ENCODE measurements around the gene LHX5. TPM values are rescaled to one million over a fixed set of nuclear protein-coding genes. Genes with fewer than 3 reads are reported as not detected.
A peak's percentile ranks its signal among the peaks of the same experiment; 100 is the strongest.

Gene LHX5
- total RNA-seq, 1 experiment from 2014 or later, result 1.9 TPM

DNA sequence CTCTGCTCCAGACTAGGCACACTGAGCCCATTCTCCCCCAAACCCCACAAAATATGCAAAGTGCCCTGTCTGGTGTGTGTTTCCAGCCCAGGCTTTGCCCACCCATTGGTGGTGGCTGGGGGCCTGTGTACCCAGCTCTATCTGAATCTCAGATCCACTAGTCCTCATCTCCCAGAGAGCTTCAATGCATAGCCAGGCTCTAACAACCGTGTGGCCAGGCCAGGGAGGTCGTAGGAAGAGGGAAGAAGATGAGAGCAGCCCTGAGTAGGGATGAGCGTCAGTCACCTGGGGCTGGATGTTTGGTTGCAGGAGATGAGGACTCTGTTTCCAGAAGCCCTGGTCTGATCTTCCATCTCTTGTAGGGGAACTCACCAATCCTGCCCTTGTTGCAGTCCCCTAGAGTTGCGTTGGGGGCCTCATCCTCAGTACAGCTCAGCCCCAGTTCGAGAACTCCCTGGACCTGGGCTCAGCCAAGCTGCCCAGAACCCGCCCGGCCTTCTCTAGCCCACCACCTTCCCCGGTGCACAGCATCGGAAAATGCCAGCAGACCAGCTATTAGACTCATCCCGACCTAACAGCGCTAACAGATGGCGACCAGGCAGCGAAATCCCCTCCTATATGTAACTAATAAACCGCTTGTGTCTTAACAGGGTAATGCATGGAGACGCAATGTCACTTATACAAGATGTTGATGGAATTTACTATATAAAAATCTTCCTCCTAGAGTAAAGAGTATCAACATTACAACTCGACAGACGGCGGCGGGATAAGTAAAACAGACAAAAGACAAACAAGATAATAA, 3.2 kb upstream of the LHX5 start:
- no peak overlapping the region for H3K4me2 ChIP-seq (ENCODE audit: insufficient read depth, insufficient read length, low read length)
- no peak overlapping the region for H4K8ac ChIP-seq (replicated peaks; ENCODE audit: insufficient read length, low read depth, low read length)
- no peak overlapping the region for H2BK20ac ChIP-seq (ENCODE audit: low read depth, low read length, poor library complexity, severe bottlenecking)
- no peak overlapping the region for H3K4ac ChIP-seq (ENCODE audit: low read depth, low read length)
- H4K20me1 ChIP-seq (ENCODE audit: control insufficient read depth, insufficient read depth, insufficient read length), result no peaks in the 10 kb centered on the region
- peaks cover 4% of the 10 kb centered on the region; the same call in 1 of the 2 replicates for H3K4me1 ChIP-seq (ENCODE audit: insufficient read depth, low read length)
- peaks cover 98% of the 10 kb centered on the region for H3K27me3 Mint-ChIP-seq (ENCODE audit: low read depth)
- no peak overlapping the region for H3K14ac ChIP-seq (ENCODE audit: insufficient read depth, low read length)
- no peak overlapping the region for H3K9ac ChIP-seq (ENCODE audit: extremely low read depth, insufficient read length, low read length)
- H3K36me3 Mint-ChIP-seq (ENCODE audit: insufficient read depth in 1 of 3, low read depth in 3 of 3), result peaks cover 0 to 5% (median 0%) of the 10 kb centered on the region in 3 experiments; a peak in 2 of 7 replicates
- no CpG with 5 or more reads among the region's 19 CpGs for WGBS (ENCODE audit: extremely low coverage, insufficient read length, low lambda C conversion rate)
- H3K27ac ChIP-seq (ENCODE audit: insufficient read length, low read depth, low read length), result no peak overlapping the region
- H2AFZ ChIP-seq (ENCODE audit: low read length), result no peak overlapping the region
- H3K18ac ChIP-seq (ENCODE audit: insufficient read length, low read depth, low read length), result no peak overlapping the region
- H3K79me2 ChIP-seq (ENCODE audit: insufficient read depth, low read length), result no peaks in the 10 kb centered on the region
- peaks cover 70 to 75% of the 10 kb centered on the region in 2 experiments for H3K4me1 Mint-ChIP-seq
- no peak for TF ChIP-seq CTCF (conservative IDR thresholded peaks at IDR 0.05)
- no peak overlapping the region for H3K27ac Mint-ChIP-seq
- peaks cover 45% of the 10 kb centered on the region for H3K23me2 ChIP-seq (ENCODE audit: insufficient read length, low read depth, low read length, poor library complexity, severe bottlenecking)
- no peak overlapping the region for H3K23ac ChIP-seq (ENCODE audit: insufficient read length, low read depth, low read length)
- no peak overlapping the region for H2BK5ac ChIP-seq (ENCODE audit: insufficient read length, low read length)
- H3K27me3 ChIP-seq (ENCODE audit: insufficient read depth, low read length), result peaks cover 92% of the 10 kb centered on the region
- no peak for DNase-seq
- H2BK12ac ChIP-seq (ENCODE audit: insufficient read length, low read depth, low read length), result no peak overlapping the region
- H4K5ac ChIP-seq (ENCODE audit: insufficient read length, low read depth, low read length), result no peak overlapping the region
- no peak overlapping the region for H4K91ac ChIP-seq (ENCODE audit: insufficient read length, low read depth, low read length)
- H2BK120ac ChIP-seq (ENCODE audit: low read depth, low read length, poor library complexity, severe bottlenecking), result no peak overlapping the region
- H3K9me3 ChIP-seq (ENCODE audit: control insufficient read depth, low read depth, low read length), result no peaks in the 10 kb centered on the region
- no peak overlapping the region for H3T11ph ChIP-seq (ENCODE audit: low read length)
- peak overlapping the region; percentile 6 to 75 for H3K4me3 Mint-ChIP-seq
- peaks cover 0 to 7% of the 10 kb centered on the region in 2 experiments; a peak in 3 of 5 replicates for H3K9me3 Mint-ChIP-seq
- no peak overlapping the region for H3K56ac ChIP-seq (ENCODE audit: insufficient read length, low read depth, low read length)
- H2BK15ac ChIP-seq (ENCODE audit: low read depth, low read length), result no peak overlapping the region
- H2AK5ac ChIP-seq (ENCODE audit: insufficient read length, low read length), result no peak overlapping the region
- no peaks in the 10 kb centered on the region for H3K79me1 ChIP-seq (ENCODE audit: insufficient read depth, low read depth, low read length, poor library complexity, severe bottlenecking)
